NCI-H2107 (cell line): ENCODE measurements around the gene THEMIS.
"Not testable (repeated sequence)": the region's sequence is repeated elsewhere in the genome, so short reads cannot be mapped to it uniquely, and the experiment has no call there.

Experiments
- DNase-seq: peaks from one replicate; lab custom pipeline; 2025; lab: John Stamatoyannopoulos, UW

Gene THEMIS

DNA sequence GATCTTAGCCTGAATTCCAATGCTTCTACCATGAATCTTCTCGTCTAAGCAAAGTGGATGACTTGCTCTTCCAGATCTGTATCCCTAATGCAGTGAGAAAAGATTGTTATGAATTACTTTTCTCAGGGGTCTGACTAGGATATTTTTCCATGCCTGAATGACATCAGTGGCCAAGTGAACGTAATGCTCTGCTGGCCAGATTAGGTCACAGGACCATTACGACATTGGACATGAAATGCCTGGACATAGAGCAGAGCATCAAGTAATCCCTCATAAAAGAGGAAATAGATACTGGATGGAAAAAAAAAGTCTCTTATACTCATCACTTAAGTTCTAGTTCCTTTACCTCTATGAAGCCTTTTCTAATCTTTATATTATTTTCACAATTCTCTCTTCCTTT lies 12.1 kb upstream of the THEMIS start:
- DNase-seq, result no peak

DNA sequence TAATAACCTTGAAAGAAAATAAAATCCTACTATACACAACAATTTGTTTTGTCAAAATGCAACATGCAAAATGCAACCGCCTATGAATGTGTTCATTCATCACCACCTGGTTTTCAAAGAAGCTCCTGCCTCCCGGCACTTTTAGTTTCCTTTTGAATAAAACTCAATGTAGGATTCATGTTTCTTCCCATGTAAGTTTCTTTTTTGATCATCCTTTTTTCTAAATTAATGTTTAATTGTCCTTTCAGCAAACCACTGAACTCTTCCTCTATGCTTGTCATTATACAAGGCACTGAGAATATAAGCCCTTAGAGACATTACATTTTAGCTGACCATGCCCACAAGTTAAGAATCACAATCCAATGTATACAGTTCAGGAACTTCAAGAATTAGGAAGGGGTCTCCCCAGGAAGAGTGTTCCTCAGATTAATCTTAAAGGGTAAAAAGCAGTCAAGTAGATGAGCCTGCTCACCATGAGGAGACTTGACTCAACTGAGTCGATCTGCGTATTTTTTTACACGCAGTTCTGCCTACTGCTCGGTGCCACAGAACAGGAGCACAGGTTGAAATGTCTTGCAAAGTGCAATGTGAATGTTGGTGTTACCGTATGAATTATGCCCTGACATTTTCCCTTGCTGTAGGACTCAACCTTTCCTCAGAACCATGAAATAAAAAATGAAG lies 7.2 kb upstream of the THEMIS start:
- DNase-seq, result no peak

- DNase-seq, result no peak
These were observed 3.3 kb upstream of the THEMIS start for GRCh38 chr6:127904160-127904559.

- no peak for DNase-seq
These were observed 2.1 kb upstream of the THEMIS start for GRCh38 chr6:127902933-127903332.

DNA sequence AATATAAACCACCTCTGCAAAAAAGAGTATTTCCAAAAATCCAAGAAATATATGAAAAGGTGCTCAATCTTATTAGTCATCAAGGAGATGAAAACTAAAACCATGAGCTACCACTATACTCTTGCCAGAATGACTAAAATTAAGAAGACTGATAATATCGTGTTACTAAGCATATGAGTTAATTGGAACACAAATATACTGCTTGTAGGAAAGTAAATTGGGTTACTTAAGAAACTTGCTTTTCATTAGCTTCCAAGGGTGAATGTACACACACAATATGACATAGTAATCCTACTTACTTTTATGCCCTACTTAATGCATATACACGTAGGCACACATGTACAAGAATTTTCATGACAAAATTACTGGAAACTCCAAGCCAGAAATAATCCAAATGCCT lies 3.4 kb downstream of the THEMIS start:
- DNase-seq, result no peak

DNA sequence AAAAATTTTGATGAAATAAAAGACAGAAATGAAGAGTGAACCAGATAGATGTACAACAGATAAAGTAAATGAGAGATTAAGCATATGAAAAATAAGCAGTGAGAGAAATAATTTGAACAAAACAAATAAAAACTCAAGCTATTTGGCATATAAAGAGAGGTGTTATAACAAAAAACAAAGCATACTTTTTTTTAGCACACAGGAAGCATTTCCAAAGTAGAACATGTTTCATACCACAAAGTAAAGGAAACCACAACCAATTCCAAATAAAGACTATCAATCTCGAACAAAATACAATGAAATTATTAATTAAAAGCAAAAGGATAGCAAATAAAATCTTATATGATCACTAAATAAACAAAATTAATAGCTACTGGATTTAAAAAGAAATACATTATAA lies 6.8 kb downstream of the THEMIS start:
- no peak for DNase-seq

- DNase-seq, result no peak
These were observed 7.3 kb downstream of the THEMIS start for GRCh38 chr6:127893541-127893940.

- DNase-seq, result no peak
These were observed 9.0 kb downstream of the THEMIS start for GRCh38 chr6:127891731-127892326.

DNA sequence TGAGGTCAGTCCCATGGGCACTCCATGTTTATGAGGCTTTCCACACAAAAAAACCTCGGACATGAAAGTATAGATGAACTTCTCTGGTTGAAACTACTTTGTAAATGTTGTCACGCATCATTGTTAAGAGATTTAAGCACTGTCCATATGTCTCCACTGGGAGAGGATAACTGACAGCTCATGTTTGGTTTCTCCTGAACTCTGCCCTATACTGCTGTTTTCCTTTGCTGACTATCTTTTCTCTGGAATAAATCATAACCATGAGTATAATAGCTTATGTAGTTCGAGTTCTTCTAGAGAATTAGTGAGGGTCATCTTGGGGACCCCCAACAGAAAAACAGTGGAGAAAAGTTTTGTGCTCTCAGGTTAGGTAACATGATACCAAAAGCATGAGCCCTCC lies 14.3 kb downstream of the THEMIS start:
- no peak for DNase-seq

- DNase-seq, result no peak
These were observed 16.7 kb downstream of the THEMIS start for GRCh38 chr6:127884134-127884533.

DNA sequence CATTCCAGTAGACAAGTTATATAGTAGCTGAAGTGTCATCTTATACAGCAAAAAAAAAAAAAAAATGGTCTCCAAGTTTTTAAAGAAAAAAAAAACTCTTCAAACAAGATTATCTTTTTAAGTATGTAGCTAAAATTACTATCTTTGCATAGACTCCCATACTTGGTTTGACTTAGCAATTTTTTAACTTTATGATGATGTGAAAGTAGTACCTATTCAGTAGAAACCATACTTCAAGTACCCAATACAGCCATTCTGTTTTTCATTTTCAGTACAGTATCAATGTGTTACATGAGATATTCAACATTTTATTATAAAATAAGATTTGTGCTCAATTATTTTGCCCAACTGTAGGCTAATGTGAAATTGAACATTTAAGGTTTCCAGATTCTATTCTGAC lies 18.9 kb downstream of the THEMIS start:
- DNase-seq, result not testable (repeated sequence)

DNA sequence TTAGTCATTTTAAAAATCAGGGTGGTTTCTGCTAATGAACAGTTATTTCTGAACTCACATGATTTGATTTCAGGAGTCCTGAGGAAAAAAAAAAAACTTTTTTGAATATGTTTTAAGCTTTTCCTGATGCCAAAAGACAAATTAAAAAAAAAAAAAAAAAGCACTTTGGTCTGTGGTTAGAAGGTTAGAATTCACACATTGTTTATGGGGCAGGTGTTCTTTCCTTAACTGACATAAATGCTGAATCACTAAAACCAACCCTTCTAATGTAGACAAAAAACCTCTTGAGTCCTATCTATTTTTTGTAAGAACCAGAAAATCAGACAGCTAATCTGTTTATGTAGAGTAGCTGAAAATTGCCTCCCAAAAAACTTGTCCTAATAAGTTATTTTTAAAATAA lies 20.4 kb downstream of the THEMIS start:
- DNase-seq, result no peak

DNA sequence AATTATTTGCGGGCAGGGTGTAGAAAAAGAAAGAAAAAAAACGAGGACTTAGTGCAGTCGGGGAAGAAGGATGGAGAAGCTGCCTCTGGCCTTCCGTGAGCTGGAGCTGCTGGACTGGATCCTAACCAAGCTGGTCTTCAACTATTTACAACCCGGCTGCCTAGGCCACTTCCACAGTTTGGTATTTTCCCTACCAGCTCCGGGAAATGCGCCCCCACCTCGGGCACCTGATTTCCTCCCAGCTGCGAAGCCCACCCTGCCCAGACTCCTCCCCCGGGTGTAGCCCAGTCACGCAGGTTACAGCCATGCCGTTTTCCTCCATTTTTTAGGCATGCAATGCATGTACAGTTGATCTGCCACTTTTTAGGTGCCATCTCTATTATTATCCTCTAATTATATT lies 21.2 kb downstream of the THEMIS start:
- peak; percentile 19 for DNase-seq

- DNase-seq, result no peak
These were observed 22.7 kb downstream of the THEMIS start for GRCh38 chr6:127878115-127878514.

GRCh38 chr6:127877231-127877630 lies 23.6 kb downstream of the THEMIS start:
- DNase-seq, result no peak

- no peak for DNase-seq
These were observed 31.0 kb downstream of the THEMIS start for GRCh38 chr6:127869772-127870404.

- DNase-seq, result no peak
These were observed 31.7 kb downstream of the THEMIS start for GRCh38 chr6:127869183-127869582.

DNA sequence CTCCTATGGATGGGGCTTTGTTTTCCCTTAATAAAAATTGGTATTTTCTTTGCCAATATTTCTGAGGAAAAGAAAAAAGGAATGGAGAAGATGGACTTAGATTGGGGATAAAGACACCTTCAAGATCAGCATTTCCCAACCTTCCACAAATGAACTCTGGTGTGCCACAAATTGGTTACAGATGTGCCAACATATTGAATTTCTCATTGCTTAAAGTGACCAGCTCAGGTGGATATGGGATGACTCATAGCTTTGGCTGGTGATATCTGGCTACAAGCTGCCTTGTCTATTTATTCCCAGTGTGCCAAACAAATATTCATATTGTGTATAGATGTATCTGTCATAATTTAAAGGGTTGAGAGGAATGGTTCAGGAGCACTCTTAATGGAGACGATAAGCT lies 32.5 kb downstream of the THEMIS start:
- no peak for DNase-seq

GRCh38 chr6:127866766-127867165 lies 34.1 kb downstream of the THEMIS start:
- no peak for DNase-seq

DNA sequence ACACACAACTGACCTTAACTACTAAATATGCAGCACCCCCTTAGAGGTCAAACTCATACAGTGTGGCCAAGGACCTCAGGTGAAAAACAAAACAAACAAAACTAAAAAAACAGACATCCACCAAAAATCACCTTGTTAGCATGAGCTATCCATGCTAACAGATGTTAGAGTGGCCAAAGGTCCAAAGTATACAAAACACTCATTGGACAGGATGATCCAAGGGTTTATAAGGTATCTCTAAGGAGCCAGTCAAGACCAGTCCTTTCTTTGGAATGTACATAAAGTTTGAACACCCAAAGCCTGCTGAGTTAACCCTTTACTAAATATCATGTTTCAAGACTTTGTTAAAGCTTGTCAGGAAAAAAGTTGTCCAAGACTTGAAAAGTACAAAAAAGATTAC lies 35.8 kb downstream of the THEMIS start:
- DNase-seq, result no peak

DNA sequence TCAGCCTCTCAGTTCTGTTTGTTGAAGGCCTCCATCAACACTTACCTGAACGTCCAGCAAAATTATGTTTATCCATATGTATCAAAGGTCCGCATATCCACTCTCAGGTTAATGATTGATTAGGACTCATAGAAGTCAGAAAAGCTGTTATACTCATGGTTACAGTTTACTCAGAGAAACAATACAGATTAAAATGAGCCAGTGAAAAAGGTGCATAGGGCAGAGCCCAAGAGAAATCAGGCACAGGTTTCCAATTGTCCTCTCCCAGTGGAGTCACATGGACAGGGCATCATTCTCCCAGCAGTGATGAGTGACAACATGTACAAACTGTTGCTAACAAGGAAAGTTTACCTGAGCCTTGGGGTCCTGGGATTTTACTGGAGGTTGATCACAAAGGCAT lies 36.2 kb downstream of the THEMIS start:
- no peak for DNase-seq

GRCh38 chr6:127860723-127861122 lies 40.1 kb downstream of the THEMIS start:
- no peak for DNase-seq

DNA sequence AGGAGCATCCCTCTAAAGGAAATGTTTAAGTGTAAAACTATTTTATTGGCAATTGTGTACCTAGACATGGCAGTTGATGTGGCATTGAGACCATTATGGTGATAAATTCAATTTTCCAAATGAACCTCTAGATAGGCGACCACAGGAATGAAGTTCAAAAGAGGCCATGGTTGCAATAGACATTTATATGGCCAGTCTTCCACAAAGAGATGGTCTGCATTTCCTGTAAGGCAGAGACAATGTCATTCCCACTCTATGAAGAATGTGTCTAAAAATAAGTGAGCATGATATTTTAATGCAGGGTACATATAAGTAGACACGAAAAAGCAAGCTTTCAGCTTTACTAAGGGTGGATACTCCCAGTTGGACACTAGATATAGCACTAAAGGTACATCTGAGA lies 40.9 kb downstream of the THEMIS start:
- DNase-seq, result no peak
